ENCODE measurements around the gene NMUR2. TPM values are rescaled to one million over a fixed set of nuclear protein-coding genes. Genes with fewer than 3 reads are reported as not detected.

The NMUR2 gene
- total RNA-seq, 2 donors from 2014 or later: not detected

- Histone ChIP-seq H3K4me3 (no peak overlapping the region), H3K9me3 (no peaks in the 10 kb centered on the region), H3K4me1 (no peaks in the 10 kb centered on the region), H3K36me3 (no peaks in the 10 kb centered on the region), H3K27ac (no peak overlapping the region), H3K27me3 (no peaks in the 10 kb centered on the region)
- no peak for DNase-seq (ENCODE audit: low spot score)
- TF ChIP-seq CTCF (IDR thresholded peaks at IDR 0.05): no peak
Observed at GRCh38 chr5:152424501-152424900, 19.4 kb upstream of the NMUR2 start.

- no peak for DNase-seq (ENCODE audit: low spot score)
- H3K4me3 ChIP-seq: no peak overlapping the region
- H3K9me3 ChIP-seq: no peaks in the 10 kb centered on the region
- H3K36me3 ChIP-seq: no peaks in the 10 kb centered on the region
- H3K27me3 ChIP-seq: no peaks in the 10 kb centered on the region
- TF ChIP-seq CTCF (IDR thresholded peaks at IDR 0.05): no peak
- no peaks in the 10 kb centered on the region for H3K4me1 ChIP-seq
- no peak overlapping the region for H3K27ac ChIP-seq
Observed at GRCh38 chr5:152422081-152422480, 17.0 kb upstream of the NMUR2 start.

- no peaks in the 10 kb centered on the region for H3K36me3 ChIP-seq
- H3K4me3 ChIP-seq: no peak overlapping the region
- no peak for DNase-seq (ENCODE audit: low spot score)
- H3K27me3 ChIP-seq: no peaks in the 10 kb centered on the region
- H3K4me1 ChIP-seq: peaks cover 0 to 11% of the 10 kb centered on the region in 2 donors
- H3K27ac ChIP-seq: no peak overlapping the region
- peaks cover 0 to 9% of the 10 kb centered on the region in 2 donors for H3K9me3 ChIP-seq
- TF ChIP-seq CTCF (IDR thresholded peaks at IDR 0.05): no peak
Observed at GRCh38 chr5:152412129-152412528, 7.0 kb upstream of the NMUR2 start.

GRCh38 chr5:152406082-152406481 lies 1.0 kb upstream of the NMUR2 start:
- no peak overlapping the region for H3K27ac ChIP-seq
- H3K9me3 ChIP-seq: no peaks in the 10 kb centered on the region
- no peaks in the 10 kb centered on the region for H3K27me3 ChIP-seq
- H3K4me3 ChIP-seq: no peak overlapping the region
- H3K4me1 ChIP-seq: no peaks in the 10 kb centered on the region
- H3K36me3 ChIP-seq: no peaks in the 10 kb centered on the region
- TF ChIP-seq CTCF (IDR thresholded peaks at IDR 0.05): no peak
- DNase-seq (ENCODE audit: low spot score): no peak

GRCh38 chr5:152404494-152404893 lies 585 bp downstream of the NMUR2 start:
- Histone ChIP-seq H3K4me3 (no peak overlapping the region), H3K36me3 (no peaks in the 10 kb centered on the region), H3K4me1 (no peaks in the 10 kb centered on the region), H3K27ac (no peak overlapping the region), H3K27me3 (no peaks in the 10 kb centered on the region), H3K9me3 (no peaks in the 10 kb centered on the region)
- TF ChIP-seq CTCF (IDR thresholded peaks at IDR 0.05): no peak
- no peak for DNase-seq (ENCODE audit: low spot score)

GRCh38 chr5:152403046-152403445 lies 2.0 kb downstream of the NMUR2 start:
- TF ChIP-seq CTCF (IDR thresholded peaks at IDR 0.05): no peak
- H3K4me3 ChIP-seq: no peak overlapping the region
- no peak for DNase-seq (ENCODE audit: low spot score)

More at GRCh38 chr5:152403046-152403445, 2.0 kb downstream of the NMUR2 start:
- Histone ChIP-seq H3K36me3 (no peaks in the 10 kb centered on the region), H3K4me1 (no peaks in the 10 kb centered on the region), H3K27ac (no peak overlapping the region), H3K27me3 (no peaks in the 10 kb centered on the region), H3K9me3 (no peaks in the 10 kb centered on the region)

Measured in right atrium auricular region (tissue), 2 donors.